ENCODE data around the gene TTC28.

TTC28 gene

GRCh38 chr22:28454431-28455064, 225.1 kb downstream of the TTC28 start:
- no peak for DNase-seq (ENCODE audit: low read depth, low spot score)

GRCh38 chr22:28450109-28450508, 229.5 kb downstream of the TTC28 start:
- H3K27ac ChIP-seq: no peak overlapping the region
- DNase-seq (ENCODE audit: low read depth, low spot score): no peak

More at GRCh38 chr22:28454431-28455064, 225.1 kb downstream of the TTC28 start:
- H3K27ac ChIP-seq: no peak overlapping the region

DNA sequence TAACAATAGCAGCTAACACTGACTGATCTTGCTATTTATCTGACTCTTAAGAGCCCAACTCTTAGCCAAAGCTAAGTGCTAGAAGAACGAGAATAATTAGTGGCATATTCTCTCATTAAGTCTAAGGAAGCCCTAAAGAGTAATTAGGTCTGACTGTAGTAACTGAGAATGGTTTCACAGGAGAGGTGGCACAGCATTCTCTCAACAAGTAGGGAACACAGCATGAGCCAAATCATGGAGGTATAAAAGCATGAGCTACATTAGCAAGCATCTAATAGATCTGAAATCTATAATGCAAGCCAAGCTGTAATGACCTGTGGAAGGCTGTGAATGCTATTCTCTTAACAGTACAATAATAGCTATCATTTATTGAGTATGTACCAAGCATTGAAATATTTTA, 230.6 kb downstream of the TTC28 start:
- no peak overlapping the region for H3K27ac ChIP-seq
- no peak for DNase-seq (ENCODE audit: low read depth, low spot score)

DNA sequence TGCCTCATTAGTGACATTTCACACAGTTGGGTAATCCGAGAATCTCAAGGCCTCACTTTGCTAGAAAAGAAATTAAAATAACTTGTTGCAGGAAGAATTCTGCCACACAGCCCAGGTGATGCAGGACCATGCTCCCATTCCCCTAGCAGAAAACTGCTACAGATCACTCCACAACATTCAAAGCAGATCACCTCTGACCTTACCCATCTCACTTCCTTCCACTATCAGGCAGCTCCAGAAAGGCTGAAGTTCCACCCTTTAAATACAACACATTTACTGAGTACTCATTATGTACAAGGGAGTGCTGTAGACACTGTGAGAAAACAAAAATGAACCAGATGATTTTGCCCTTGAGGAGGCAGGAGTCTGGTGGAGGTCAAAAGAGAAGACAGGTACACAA, 231.0 kb downstream of the TTC28 start:
- no peak overlapping the region for H3K27ac ChIP-seq
- no peak for DNase-seq (ENCODE audit: low read depth, low spot score)

DNA sequence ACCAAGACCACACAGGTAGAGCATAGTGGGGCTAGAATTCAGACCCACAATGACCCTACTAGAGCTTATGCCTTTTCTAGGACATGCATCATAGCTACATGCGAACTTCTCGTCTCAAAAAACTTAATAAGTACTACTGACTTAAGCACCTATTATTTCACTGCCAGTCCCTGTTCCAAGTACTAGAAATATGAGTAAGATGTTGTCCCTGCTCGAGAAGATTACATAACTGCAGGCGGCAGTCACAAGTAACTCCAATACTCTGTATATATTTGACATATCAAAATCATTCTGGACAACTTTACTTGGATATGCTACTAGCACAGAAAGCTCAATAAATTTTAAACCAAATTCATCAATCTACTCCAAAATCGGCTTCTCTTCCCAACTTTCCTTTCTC, 235.0 kb downstream of the TTC28 start:
- no peak for DNase-seq (ENCODE audit: low read depth, low spot score)
- H3K27ac ChIP-seq: no peak overlapping the region

- no peak for DNase-seq (ENCODE audit: low read depth, low spot score)
- peak overlapping the region; percentile 76 for H3K27ac ChIP-seq
These were observed 236.1 kb downstream of the TTC28 start for GRCh38 chr22:28443526-28443876.

DNA sequence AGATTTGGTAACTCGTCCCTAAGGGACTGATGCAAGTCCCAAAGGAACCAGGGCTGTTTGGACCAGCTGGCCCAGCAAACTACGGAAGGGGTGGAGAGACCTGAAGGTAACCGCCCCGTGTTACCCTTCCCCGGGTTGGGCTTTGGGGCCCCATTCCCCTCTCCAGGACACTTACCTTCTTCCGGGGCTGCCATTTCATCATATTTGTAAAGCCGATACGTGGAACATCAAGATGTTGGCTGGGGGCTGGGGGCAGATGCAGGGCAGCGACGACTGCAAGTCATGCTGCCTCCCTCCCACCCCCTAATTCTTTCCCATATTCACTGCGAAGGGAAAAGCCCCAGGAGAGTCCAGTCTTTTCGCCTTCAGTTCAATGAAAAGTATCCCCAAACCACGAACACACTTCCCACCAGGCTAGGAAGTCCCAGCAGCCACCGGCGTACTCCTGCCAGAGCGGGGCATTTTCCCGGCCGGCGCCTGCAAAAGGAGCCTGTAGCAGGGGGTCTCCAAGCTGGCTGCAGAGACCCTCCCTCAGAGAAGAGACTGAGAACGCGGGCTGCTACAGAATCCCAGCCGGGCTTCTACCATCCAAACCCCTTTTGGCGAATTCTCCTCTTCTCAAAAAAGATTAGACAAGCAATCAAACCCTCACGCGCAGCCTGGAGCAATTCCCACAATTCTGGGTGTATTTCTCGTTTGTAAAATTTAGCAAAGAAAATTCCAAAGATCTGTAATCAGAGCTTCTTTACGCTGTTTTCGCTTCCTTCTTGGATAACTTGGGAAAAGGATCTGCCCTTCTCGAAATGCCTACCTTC, 236.7 kb downstream of the TTC28 start:
- peak overlapping the region; percentile 76 for H3K27ac ChIP-seq
- no peak for DNase-seq (ENCODE audit: low read depth, low spot score)

- peak overlapping the region; percentile 76 for H3K27ac ChIP-seq
- DNase-seq (ENCODE audit: low read depth, low spot score): peak; percentile 10
These were observed 237.4 kb downstream of the TTC28 start for GRCh38 chr22:28442264-28442710.

GRCh38 chr22:28441720-28442263, 237.8 kb downstream of the TTC28 start:
- H3K27ac ChIP-seq: peak overlapping the region; percentile 76
- DNase-seq (ENCODE audit: low read depth, low spot score): no peak

DNA sequence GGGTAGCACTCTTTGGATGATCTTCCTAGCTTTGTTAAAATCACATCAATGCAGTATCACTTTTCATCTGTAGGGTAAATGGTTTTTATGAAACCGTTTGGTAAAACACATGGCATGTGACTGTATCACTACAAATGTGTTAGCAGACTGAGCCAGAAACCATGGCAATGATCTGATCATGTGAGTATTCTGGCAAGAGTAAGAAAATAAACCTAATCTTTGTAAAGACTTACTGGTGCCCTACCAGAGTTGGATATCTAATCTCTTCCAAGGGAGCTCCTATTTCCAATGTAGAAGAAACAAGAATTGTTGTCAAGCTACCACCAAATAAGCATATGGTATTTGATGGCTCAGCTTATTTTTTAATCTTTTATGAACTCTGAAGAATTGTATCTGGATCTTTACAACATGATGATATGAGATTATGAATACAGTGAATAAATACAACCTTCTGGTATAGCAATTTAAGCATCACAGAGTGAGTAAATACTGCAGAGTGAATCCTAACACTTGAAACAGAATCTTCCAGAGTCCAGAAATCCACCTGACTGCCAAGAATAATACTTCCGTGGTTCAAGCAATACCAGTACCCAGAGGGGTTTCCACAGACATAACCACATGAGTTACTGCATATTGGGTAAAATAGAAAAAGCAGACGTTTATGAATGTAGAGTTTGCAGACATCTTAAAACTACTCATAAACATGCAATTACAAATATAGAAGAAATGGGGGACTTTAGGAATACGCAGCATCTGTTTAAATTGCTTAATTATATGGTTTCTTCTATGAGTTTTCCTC, 238.8 kb downstream of the TTC28 start:
- no peak overlapping the region for H3K27ac ChIP-seq
- no peak for DNase-seq (ENCODE audit: low read depth, low spot score)

- DNase-seq (ENCODE audit: low read depth, low spot score): no peak
- H3K27ac ChIP-seq: no peak overlapping the region
These were observed 241.4 kb downstream of the TTC28 start for GRCh38 chr22:28438183-28438768.

- H3K27ac ChIP-seq: peak overlapping the region; percentile 21
- DNase-seq (ENCODE audit: low read depth, low spot score): peak; percentile 14
These were observed 243.7 kb downstream of the TTC28 start for GRCh38 chr22:28435982-28436381.

- DNase-seq (ENCODE audit: low read depth, low spot score): peak; percentile 26
- H3K27ac ChIP-seq: peak overlapping the region; percentile 21
These were observed 244.4 kb downstream of the TTC28 start for GRCh38 chr22:28435140-28435768.

- no peak overlapping the region for H3K27ac ChIP-seq
- no peak for DNase-seq (ENCODE audit: low read depth, low spot score)
These were observed 249.1 kb downstream of the TTC28 start for GRCh38 chr22:28430466-28431025.

- DNase-seq (ENCODE audit: low read depth, low spot score): no peak
- no peak overlapping the region for H3K27ac ChIP-seq
These were observed 249.9 kb downstream of the TTC28 start for GRCh38 chr22:28429711-28430110.

DNA sequence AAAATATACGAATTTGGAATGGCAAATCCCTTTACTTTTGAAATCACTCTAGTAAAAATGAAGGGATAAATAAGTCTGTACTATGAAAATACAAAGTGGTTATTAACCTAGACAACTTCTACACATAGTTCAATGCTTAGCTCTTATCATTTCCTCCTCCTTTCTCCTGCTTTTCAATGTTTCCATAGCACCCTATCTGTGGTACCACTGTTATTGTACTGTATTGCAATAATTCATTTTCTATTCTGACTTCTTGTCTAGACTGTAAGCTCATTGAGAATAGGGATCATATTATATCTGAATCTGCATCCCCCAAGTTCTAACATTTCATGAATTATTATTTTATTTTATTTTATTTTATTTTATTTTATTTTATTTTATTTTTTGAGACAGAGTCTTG, 251.4 kb downstream of the TTC28 start:
- DNase-seq (ENCODE audit: low read depth, low spot score): no peak

GRCh38 chr22:28426346-28427132, 253.1 kb downstream of the TTC28 start:
- no peak overlapping the region for H3K27ac ChIP-seq
- no peak for DNase-seq (ENCODE audit: low read depth, low spot score)

More for the DNA sequence above, 251.4 kb downstream of the TTC28 start:
- no peak overlapping the region for H3K27ac ChIP-seq

GRCh38 chr22:28425211-28425610, 254.4 kb downstream of the TTC28 start:
- no peak overlapping the region for H3K27ac ChIP-seq
- no peak for DNase-seq (ENCODE audit: low read depth, low spot score)
